ENCODE results near the gene DNAH3.
"Not testable (repeated sequence)": the region's sequence is repeated elsewhere in the genome, so short reads cannot be mapped to it uniquely, and the experiment has no call there.

Gene DNAH3

DNA sequence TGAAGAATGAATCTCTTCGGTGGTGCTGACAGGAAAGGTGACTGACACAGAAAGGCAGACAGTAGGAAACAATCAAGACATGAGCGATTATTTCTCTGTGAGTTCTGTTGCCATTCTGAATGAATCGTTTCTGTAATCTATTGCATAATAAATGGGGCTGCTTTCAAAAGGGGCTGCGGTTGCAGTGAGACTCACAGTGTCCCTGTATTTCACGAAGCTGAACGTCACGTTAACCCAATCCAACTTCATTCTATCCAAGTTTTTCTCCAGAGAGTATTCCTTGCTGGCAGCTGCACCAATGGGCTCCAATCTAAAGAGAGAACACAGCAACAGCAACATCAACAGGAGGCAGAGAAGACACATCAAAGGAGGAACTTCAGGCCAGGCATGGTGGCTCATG is 75.4 kb downstream of the DNAH3 start:
- no peak for DNase-seq (ENCODE audit: low read depth in 2 of 2, low spot score in 1 of 2)

DNA sequence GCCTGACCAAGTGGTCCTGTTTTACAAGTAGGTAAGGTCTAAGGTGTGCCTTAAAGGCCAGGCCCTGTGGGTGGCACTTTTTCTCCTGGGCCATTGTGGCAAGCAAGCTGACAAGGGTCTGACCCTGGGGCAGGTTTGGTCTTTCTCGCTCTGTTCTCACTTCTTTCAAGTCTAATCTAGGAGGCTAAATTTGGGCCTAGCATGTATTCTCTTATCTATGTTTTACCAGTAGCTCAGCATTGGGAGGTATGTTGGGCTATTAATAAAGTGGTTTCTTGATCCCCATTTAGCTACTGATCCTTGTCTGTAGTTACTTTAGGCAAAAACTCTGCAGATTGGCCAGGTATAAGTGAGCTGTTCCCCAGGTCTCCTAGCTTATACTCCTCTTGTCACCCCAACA is 77.7 kb downstream of the DNAH3 start:
- no peak for DNase-seq (ENCODE audit: low read depth in 2 of 2, low spot score in 1 of 2)

GRCh38 chr16:21071741-21072140 is 78.9 kb downstream of the DNAH3 start:
- no peak for DNase-seq (ENCODE audit: low read depth in 2 of 2, low spot score in 1 of 2)

- DNase-seq (ENCODE audit: low read depth in 2 of 2, low spot score in 1 of 2), result no peak
Observed at GRCh38 chr16:21070564-21070963, 80.1 kb downstream of the DNAH3 start.

DNA sequence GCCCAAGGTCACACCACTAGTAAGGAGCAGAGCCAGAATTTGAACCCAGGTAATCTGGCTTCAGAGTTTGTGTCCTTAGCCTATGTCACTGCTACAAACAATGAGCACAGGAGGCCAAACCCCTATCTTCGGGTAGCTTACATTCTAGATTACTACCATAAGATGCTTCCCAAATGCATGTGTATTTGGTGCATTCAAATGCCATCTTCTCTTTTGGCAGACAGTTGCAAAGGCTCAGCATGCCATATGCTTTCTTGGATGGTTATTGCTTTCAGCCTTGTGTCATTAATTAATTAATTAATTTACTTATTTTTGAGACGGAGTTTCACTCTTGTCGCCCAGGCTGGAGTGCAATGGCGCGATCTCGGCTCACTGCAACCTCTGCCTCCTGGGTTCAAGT is 80.7 kb downstream of the DNAH3 start:
- DNase-seq (ENCODE audit: low read depth in 2 of 2, low spot score in 1 of 2), result no peak

GRCh38 chr16:21064203-21064602 is 86.4 kb downstream of the DNAH3 start:
- DNase-seq (ENCODE audit: low read depth in 2 of 2, low spot score in 1 of 2), result no peak

GRCh38 chr16:21063314-21063713 is 87.3 kb downstream of the DNAH3 start:
- not testable (repeated sequence) for DNase-seq (ENCODE audit: low read depth in 2 of 2, low spot score in 1 of 2)

- DNase-seq (ENCODE audit: low read depth in 2 of 2, low spot score in 1 of 2), result no peak
Observed at GRCh38 chr16:21060027-21060510, 90.6 kb downstream of the DNAH3 start.

DNA sequence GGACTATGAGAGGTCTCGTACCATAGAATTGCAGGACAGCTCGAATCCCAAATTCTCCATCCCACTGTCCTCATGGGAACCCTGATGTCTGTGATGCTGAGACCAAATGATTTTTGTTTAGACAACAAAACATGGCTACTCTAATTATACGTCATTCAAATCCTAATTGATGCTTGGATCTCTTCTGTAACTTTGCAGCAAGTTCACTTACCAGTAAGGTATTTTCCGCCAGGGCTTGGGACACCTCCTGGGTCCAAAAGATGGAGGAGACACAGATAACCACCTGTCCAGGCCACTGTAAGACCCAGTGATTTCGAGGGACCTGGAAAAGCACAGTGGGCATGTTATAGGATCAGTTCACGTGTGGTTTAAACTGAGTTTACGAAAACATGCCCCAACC is 92.8 kb downstream of the DNAH3 start:
- no peak for DNase-seq (ENCODE audit: low read depth in 2 of 2, low spot score in 1 of 2)

DNA sequence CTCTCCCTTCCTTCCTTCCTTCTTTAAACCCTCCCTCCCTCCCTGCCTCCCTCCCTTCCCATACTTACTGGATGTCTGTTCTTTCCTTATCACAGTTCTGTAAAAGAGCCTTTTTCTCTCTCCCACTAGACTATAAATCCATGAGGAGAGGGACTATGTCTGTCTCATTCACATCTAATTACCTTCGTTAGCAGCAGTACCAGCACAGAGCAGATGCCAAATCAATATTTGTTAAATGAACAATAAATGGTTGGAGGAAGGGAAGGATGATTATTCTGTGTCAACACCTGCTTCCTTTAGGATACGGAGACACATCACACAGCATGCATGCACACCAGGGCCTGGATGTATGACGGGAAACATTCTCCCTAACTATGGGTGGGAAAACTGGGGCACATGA is 94.2 kb downstream of the DNAH3 start:
- no peak for DNase-seq (ENCODE audit: low read depth in 2 of 2, low spot score in 1 of 2)

GRCh38 chr16:21055738-21056137 is 94.9 kb downstream of the DNAH3 start:
- not testable (repeated sequence) for DNase-seq (ENCODE audit: low read depth in 2 of 2, low spot score in 1 of 2)

DNA sequence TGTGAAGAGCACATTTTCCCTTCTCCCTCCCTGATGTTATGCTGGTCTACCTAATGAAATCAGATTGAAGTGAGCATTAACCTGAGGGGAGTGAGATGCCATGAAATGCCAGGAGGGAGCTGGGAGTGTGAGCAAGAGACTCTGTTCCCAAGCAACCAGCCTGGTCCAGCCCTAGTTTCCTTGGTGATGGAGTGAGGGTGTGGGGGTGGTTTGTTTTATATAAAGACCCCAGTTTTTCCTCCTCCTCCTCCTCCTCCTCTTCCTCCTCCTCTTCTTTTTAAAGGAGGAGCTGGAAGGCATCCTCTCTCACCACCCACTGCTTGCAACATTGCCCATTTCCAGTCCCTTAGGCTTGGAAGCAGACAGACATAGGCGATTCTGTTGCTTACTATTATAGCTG is 97.1 kb downstream of the DNAH3 start:
- no peak for DNase-seq (ENCODE audit: low read depth in 2 of 2, low spot score in 1 of 2)

DNA sequence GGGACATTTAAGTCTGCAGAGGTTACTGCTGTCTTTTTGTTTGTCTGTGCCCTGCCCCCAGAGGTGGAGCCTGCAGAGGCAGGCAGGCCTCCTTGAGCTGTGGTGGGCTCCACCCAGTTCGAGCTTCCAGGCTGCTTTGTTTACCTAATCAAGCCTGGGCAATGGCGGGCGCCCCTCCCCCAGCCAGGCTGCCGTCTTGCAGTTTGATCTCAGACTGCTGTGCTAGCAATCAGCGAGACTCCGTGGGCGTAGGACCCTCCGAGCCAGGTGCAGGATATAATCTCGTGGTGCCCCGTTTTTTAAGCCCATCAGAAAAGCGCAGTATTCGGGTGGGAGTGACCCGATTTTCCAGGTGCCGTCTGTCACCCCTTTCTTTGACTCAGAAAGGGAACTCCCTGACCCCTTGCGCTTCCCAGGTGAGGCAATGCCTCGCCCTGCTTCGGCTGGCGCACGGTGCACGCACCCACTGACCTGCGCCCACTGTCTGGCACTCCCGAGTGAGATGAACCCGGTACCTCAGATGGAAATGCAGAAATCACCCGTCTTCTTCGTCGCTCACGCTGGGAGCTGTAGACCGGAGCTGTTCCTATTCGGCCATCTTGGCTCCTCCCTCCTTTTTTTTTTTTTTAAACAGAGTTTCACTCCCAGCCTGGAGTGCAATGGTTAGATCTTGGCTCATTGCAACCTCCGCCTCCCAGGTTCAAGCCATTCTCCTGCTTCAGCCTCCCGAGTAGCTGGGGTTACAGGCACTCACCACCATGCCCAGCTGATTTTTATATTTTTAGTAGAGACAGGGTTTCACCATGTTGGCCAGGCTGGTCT is 102.3 kb downstream of the DNAH3 start:
- not testable (repeated sequence) for DNase-seq (ENCODE audit: low read depth in 2 of 2, low spot score in 1 of 2)

DNA sequence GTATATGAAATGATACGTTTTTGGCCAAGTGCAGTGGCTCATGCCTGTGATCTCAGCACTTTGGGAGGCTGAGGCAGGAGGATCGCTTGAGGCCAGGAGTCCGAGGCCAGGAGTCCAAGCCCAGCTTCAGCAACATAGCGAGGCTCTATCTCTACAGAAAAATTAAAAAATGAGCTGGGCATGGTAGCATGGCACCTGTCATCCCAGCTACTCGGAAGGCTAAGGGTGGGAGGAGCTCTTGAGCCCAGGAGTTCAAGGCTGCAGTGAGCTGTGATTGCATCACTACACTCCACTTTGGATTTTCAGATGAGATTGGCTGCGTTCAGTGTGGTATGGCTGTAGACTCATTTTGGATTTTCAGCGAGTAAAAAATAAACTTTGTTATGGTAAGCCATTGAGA is 112.4 kb downstream of the DNAH3 start:
- no peak for DNase-seq (ENCODE audit: low read depth in 2 of 2, low spot score in 1 of 2)

DNA sequence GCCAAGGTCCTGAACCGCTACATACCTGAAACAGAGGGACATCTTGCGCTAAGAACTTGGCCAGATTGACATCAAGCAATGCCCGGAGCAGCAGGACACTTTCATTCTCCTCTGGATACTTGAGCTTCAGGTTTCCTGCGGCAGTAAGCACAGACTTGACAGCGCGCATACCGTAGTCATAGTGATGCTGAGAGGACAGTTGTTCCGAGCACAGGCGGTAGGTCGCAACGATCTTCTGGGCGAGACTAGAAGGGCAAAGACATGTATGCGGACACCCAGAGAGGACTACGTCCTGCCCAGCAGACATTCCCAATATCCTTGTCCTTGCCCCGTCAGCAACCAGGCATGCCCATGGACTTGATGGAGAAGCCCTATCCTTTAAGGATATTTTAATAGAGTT is 112.9 kb downstream of the DNAH3 start:
- DNase-seq (ENCODE audit: low read depth in 2 of 2, low spot score in 1 of 2), result no peak

- no peak for DNase-seq (ENCODE audit: low read depth in 2 of 2, low spot score in 1 of 2)
Observed at GRCh38 chr16:21037168-21037567, 113.5 kb downstream of the DNAH3 start.

- no peak for DNase-seq (ENCODE audit: low read depth in 2 of 2, low spot score in 1 of 2)
Observed at GRCh38 chr16:21036471-21036870, 114.2 kb downstream of the DNAH3 start.

- DNase-seq (ENCODE audit: low read depth in 2 of 2, low spot score in 1 of 2), result no peak
Observed at GRCh38 chr16:21033704-21034103, 116.9 kb downstream of the DNAH3 start.

GRCh38 chr16:21033264-21033663 is 117.4 kb downstream of the DNAH3 start:
- DNase-seq (ENCODE audit: low read depth in 2 of 2, low spot score in 1 of 2), result no peak

DNA sequence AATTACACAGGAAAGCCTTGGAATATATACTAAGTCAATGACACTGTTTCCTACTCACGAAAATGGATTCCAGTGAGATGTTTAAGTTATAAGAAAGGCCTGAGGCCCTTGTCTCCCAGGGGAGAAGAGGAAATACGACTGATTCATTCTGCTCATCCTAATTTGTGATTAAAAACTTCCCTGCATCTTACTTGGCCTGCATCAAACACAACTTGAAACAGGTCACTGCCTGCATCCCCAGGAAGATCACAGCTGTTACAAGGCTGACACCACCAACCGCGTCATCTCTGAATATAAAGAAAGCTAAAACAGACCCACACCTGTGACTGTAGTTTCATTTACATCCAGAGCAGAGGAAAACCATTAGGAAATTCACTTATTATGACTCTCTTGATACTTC is 121.9 kb downstream of the DNAH3 start:
- no peak for DNase-seq (ENCODE audit: low read depth in 2 of 2, low spot score in 1 of 2)

- DNase-seq (ENCODE audit: low read depth in 2 of 2, low spot score in 1 of 2), result no peak
Observed at GRCh38 chr16:21026846-21027245, 123.8 kb downstream of the DNAH3 start.

DNA sequence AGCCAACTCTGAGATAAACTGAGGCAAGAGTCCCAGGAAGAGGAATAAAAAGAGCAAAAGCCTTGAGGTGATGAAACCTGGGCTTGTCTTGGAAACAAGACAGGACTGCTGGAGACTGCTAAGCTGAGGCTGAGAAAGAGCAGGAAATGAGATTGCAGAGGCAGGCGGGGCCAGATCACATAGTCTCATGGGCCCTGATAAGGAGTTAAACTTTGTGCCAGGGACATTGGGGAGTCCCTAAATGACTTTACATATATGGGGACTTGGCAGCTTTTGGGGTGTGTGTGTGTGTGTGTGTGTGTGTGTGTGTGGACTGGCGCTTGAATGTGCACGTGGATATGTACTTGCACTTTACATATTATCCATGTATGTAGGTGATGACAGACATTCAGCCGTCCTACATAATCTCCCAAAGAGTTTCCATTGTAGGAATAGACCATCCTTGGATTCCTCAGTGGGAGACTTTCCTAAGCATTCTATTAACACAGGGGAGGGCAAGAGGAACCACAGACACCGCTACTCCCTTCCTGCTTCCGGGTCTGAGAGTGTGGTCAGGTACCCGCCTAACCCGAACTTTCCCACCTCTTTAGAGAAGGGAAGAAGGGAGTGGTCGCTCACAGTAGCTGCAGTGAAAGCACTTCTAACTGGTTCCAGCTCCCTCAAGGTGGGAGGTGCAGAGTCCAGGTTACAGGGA is 127.0 kb downstream of the DNAH3 start:
- no peak for DNase-seq (ENCODE audit: low read depth in 2 of 2, low spot score in 1 of 2)

- DNase-seq (ENCODE audit: low read depth in 2 of 2, low spot score in 1 of 2), result no peak
Observed at GRCh38 chr16:21021316-21021715, 129.3 kb downstream of the DNAH3 start.
